ENCODE results near the gene HOXD10. TPM values are rescaled to one million over a fixed set of nuclear protein-coding genes. Genes with fewer than 3 reads are reported as not detected.
A peak's percentile ranks its signal among the peaks of the same experiment; 100 is the strongest.

Gene HOXD10
- total RNA-seq, 2 experiments from 2014 or later = not detected

GRCh38 chr2:176097820-176098365, 18.7 kb upstream of the HOXD10 start:
- no TSS peak for BruUV-seq (replicated peaks)
- H3K4me3 ChIP-seq (ENCODE audit: low read depth, low read length, poor library complexity, severe bottlenecking) = peak overlapping the region; percentile 63
- no peaks in the 10 kb centered on the region for H4K20me1 ChIP-seq (ENCODE audit: insufficient read depth, low read length)
- peak overlapping the region; percentile 96 for H2AFZ ChIP-seq (ENCODE audit: low read length)
- ChIA-PET CTCF (ENCODE audit: unreplicated experiment) (interaction anchor here (0.5 to 0.6 kb wide), 2 partner anchors 11 to 521 kb away, joined by 3 read pairs; no protein-coding TSS in a partner anchor), POLR2A (interaction anchor here (0.5 to 0.6 kb wide), 2 partner anchors 128 to 408 kb away, joined by 3 read pairs; no protein-coding TSS in a partner anchor)
- H3K9me3 ChIP-seq (ENCODE audit: low read length) = no peaks in the 10 kb centered on the region
- H3K36me3 ChIP-seq (ENCODE audit: insufficient read depth, low read length) = no peaks in the 10 kb centered on the region
- H3K9me2 ChIP-seq (ENCODE audit: insufficient read depth, low read length) = no peaks in the 10 kb centered on the region
- TF ChIP-seq CTCF (conservative IDR thresholded peaks at IDR 0.05; ENCODE audit: low read length) (peak; percentile 38; the same call in 1 of the 2 replicates), EZH2phosphoT487 (IDR thresholded peaks at IDR 0.05; ENCODE audit: borderline replicate concordance, low read depth, low read length) (no peak)
- intact Hi-C loops (cut with micrococcal nuclease; ENCODE audit: unreplicated experiment) = loop anchor here (1.0 kb wide), 2 partner anchors 408 to 732 kb away; no protein-coding TSS in a partner anchor
- H3K4me1 ChIP-seq (ENCODE audit: insufficient read depth, low read length, poor library complexity, severe bottlenecking) = peaks cover 14% of the 10 kb centered on the region
- H3K79me2 ChIP-seq (ENCODE audit: insufficient read depth, low read depth, low read length) = no peaks in the 10 kb centered on the region
- DNase-seq (ENCODE audit: low spot score) = no peak
- H3K4me2 ChIP-seq (ENCODE audit: low read length) = peak overlapping the region; percentile 81
- H3K27ac ChIP-seq (ENCODE audit: low read depth, low read length, poor library complexity, severe bottlenecking) = no peak overlapping the region

- H3K79me2 ChIP-seq (ENCODE audit: insufficient read depth, low read depth, low read length) = no peaks in the 10 kb centered on the region
- H3K27ac ChIP-seq (ENCODE audit: low read depth, low read length, poor library complexity, severe bottlenecking) = no peak overlapping the region
- intact Hi-C loops (cut with micrococcal nuclease; ENCODE audit: unreplicated experiment) = no loop called here
- BruUV-seq (replicated peaks) = no TSS peak
- no peak overlapping the region for H2AFZ ChIP-seq (ENCODE audit: low read length)
- no peak overlapping the region for H3K4me3 ChIP-seq (ENCODE audit: low read depth, low read length, poor library complexity, severe bottlenecking)
- peaks cover 14% of the 10 kb centered on the region for H3K4me1 ChIP-seq (ENCODE audit: insufficient read depth, low read length, poor library complexity, severe bottlenecking)
- peak overlapping the region; percentile 81; the same call in 1 of the 2 replicates for H3K4me2 ChIP-seq (ENCODE audit: low read length)
- H3K36me3 ChIP-seq (ENCODE audit: insufficient read depth, low read length) = no peaks in the 10 kb centered on the region
- no peaks in the 10 kb centered on the region for H3K9me2 ChIP-seq (ENCODE audit: insufficient read depth, low read length)
- TF ChIP-seq EZH2phosphoT487 (IDR thresholded peaks at IDR 0.05; ENCODE audit: borderline replicate concordance, low read depth, low read length) = no peak
- TF ChIP-seq CTCF (conservative IDR thresholded peaks at IDR 0.05; ENCODE audit: low read length) = no peak
- no peaks in the 10 kb centered on the region for H4K20me1 ChIP-seq (ENCODE audit: insufficient read depth, low read length)
- POLR2A ChIA-PET = interaction anchor here (0.5 kb wide), 1 partner anchor 409 kb away, joined by 3 read pairs; no protein-coding TSS in a partner anchor
- DNase-seq (ENCODE audit: low spot score) = no peak
- H3K9me3 ChIP-seq (ENCODE audit: low read length) = no peaks in the 10 kb centered on the region
- CTCF ChIA-PET (ENCODE audit: unreplicated experiment) = no interaction called here
Observed at GRCh38 chr2:176098366-176099158, 18.0 kb upstream of the HOXD10 start.
